SHP77 treated with DMSO at 0.1 percent for 48 hours (cell line): ENCODE measurements around the gene NACC2.
"Not testable (repeated sequence)": the region's sequence is repeated elsewhere in the genome, so short reads cannot be mapped to it uniquely, and the experiment has no call there.

Source experiments
- DNase-seq: peaks from one replicate; lab custom pipeline; 2025; lab: John Stamatoyannopoulos, UW

Gene NACC2

GRCh38 chr9:136110082-136111061 lies 15.3 kb upstream of the NACC2 start:
- no peak for DNase-seq

GRCh38 chr9:136109351-136110081 lies 14.4 kb upstream of the NACC2 start:
- DNase-seq, result peak; percentile 83

GRCh38 chr9:136108648-136109266 lies 13.7 kb upstream of the NACC2 start:
- no peak for DNase-seq

- peak; percentile 83 for DNase-seq
Observed at GRCh38 chr9:136107953-136108647, 13.0 kb upstream of the NACC2 start.

- DNase-seq, result peak; percentile 29
Observed at GRCh38 chr9:136107155-136107952, 12.3 kb upstream of the NACC2 start.

- no peak for DNase-seq
Observed at GRCh38 chr9:136105398-136106135, 10.5 kb upstream of the NACC2 start.

- no peak for DNase-seq
Observed at GRCh38 chr9:136104916-136105315, 9.8 kb upstream of the NACC2 start.

GRCh38 chr9:136104488-136104800 lies 9.4 kb upstream of the NACC2 start:
- no peak for DNase-seq

GRCh38 chr9:136103651-136104487 lies 8.8 kb upstream of the NACC2 start:
- no peak for DNase-seq

- DNase-seq, result not testable (repeated sequence)
Observed at GRCh38 chr9:136101615-136102074, 6.6 kb upstream of the NACC2 start.

GRCh38 chr9:136100700-136101614 lies 5.9 kb upstream of the NACC2 start:
- DNase-seq, result peak; percentile 62

- no peak for DNase-seq
Observed at GRCh38 chr9:136099542-136099941, 4.5 kb upstream of the NACC2 start.

- DNase-seq, result no peak
Observed at GRCh38 chr9:136098844-136099243, 3.8 kb upstream of the NACC2 start.

- no peak for DNase-seq
Observed at GRCh38 chr9:136098210-136098609, 3.1 kb upstream of the NACC2 start.

- DNase-seq, result no peak
Observed at GRCh38 chr9:136096505-136097001, 1.5 kb upstream of the NACC2 start.

GRCh38 chr9:136093995-136094881 lies 851 bp downstream of the NACC2 start:
- DNase-seq, result no peak

GRCh38 chr9:136093346-136093986 lies 1.6 kb downstream of the NACC2 start:
- DNase-seq, result no peak
